ENCODE data around the gene MLST8.

- TF ChIP-seq CTCF (IDR thresholded peaks at IDR 0.05; ENCODE audit: low read depth, low read length, missing input control) (no peak), RXRA (IDR thresholded peaks at IDR 0.05) (no peak), JUND (IDR thresholded peaks at IDR 0.05) (no peak), RAD21 (IDR thresholded peaks at IDR 0.05) (no peak), REST (IDR thresholded peaks at IDR 0.05) (no peak), MAX (IDR thresholded peaks at IDR 0.05) (no peak), TAF1 (conservative IDR thresholded peaks at IDR 0.05) (no peak), GABPA (IDR thresholded peaks at IDR 0.05 in 1 of 2, conservative IDR thresholded peaks at IDR 0.05 in 1 of 2) (no peak), YY1 (IDR thresholded peaks at IDR 0.05) (no peak), FOXA1 (IDR thresholded peaks at IDR 0.05) (no peak), SP1 (IDR thresholded peaks at IDR 0.05) (no peak)
- TF ChIP-seq, protein P1, sequence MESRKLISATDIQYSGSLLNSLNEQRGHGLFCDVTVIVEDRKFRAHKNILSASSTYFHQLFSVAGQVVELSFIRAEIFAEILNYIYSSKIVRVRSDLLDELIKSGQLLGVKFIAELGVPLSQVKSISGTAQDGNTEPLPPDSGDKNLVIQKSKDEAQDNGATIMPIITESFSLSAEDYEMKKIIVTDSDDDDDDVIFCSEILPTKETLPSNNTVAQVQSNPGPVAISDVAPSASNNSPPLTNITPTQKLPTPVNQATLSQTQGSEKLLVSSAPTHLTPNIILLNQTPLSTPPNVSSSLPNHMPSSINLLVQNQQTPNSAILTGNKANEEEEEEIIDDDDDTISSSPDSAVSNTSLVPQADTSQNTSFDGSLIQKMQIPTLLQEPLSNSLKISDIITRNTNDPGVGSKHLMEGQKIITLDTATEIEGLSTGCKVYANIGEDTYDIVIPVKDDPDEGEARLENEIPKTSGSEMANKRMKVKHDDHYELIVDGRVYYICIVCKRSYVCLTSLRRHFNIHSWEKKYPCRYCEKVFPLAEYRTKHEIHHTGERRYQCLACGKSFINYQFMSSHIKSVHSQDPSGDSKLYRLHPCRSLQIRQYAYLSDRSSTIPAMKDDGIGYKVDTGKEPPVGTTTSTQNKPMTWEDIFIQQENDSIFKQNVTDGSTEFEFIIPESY (IDR thresholded peaks at IDR 0.05): no peak
Measured at GRCh38 chr16:2226918-2227317, 21.7 kb downstream of the MLST8 start.

Data from liver (tissue), 3 donors.